ENCODE results near the gene PODXL. TPM values are rescaled to one million over a fixed set of nuclear protein-coding genes. Genes with fewer than 3 reads are reported as not detected.
A peak's percentile ranks its signal among the peaks of the same experiment; 100 is the strongest.

The PODXL gene
- total RNA-seq, 1 experiment from 2014 or later: 32.3 TPM

DNA sequence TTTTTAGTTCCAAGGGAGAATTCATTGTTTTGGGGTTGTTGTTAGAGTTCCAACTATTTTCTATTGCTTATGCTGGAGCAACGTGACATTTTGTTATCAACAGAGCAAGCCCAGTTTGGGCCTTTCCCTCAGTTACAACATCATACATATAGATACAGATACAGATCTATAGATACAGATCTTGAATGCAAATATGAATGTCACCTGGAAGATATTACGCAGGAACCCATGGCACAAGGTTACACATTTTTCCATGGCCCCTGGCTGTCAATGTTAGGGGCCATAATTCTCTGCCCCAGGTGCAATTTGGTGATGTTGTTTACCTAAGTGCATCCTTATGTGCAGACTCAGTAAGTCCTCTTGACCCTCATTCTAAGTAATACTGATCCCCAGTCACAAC lies 3.6 kb upstream of the PODXL start:
- intact Hi-C loops (cut with micrococcal nuclease; ENCODE audit: unreplicated experiment): no loop called here
- ATAC-seq (no peak), DNase-seq (ENCODE audit: low read depth, low spot score) (no peak)
- in situ Hi-C loops (cut with HindIII; ENCODE audit: low pct_unique_long_range_greater_than_20kb, low sequenced_read_pairs): no loop called here
- peaks cover 19% of the 10 kb centered on the region for H3K27me3 ChIP-seq (ENCODE audit: control insufficient read depth, insufficient read depth, low read length)
- ChIA-PET POLR2A (no interaction called here), CTCF (no interaction called here)
- TF ChIP-seq, protein P1, sequence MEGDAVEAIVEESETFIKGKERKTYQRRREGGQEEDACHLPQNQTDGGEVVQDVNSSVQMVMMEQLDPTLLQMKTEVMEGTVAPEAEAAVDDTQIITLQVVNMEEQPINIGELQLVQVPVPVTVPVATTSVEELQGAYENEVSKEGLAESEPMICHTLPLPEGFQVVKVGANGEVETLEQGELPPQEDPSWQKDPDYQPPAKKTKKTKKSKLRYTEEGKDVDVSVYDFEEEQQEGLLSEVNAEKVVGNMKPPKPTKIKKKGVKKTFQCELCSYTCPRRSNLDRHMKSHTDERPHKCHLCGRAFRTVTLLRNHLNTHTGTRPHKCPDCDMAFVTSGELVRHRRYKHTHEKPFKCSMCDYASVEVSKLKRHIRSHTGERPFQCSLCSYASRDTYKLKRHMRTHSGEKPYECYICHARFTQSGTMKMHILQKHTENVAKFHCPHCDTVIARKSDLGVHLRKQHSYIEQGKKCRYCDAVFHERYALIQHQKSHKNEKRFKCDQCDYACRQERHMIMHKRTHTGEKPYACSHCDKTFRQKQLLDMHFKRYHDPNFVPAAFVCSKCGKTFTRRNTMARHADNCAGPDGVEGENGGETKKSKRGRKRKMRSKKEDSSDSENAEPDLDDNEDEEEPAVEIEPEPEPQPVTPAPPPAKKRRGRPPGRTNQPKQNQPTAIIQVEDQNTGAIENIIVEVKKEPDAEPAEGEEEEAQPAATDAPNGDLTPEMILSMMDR (IDR thresholded peaks at IDR 0.05): no peak
- H3K4me3 ChIP-seq (ENCODE audit: low read depth in 2 of 2, low read length in 2 of 2): no peak overlapping the region
- H3K4me1 ChIP-seq (ENCODE audit: control insufficient read depth, insufficient read depth, low read length): peaks cover 11% of the 10 kb centered on the region
- H3K27ac ChIP-seq (ENCODE audit: low read length): no peak overlapping the region
- H3K36me3 ChIP-seq (ENCODE audit: control insufficient read depth, insufficient read depth, low read length): no peaks in the 10 kb centered on the region; the same call in 1 of the 2 replicates
- H3K9me3 ChIP-seq (ENCODE audit: control insufficient read depth, insufficient read depth, low read depth, low read length): no peaks in the 10 kb centered on the region
- BruUV-seq (replicated peaks): no TSS peak

DNA sequence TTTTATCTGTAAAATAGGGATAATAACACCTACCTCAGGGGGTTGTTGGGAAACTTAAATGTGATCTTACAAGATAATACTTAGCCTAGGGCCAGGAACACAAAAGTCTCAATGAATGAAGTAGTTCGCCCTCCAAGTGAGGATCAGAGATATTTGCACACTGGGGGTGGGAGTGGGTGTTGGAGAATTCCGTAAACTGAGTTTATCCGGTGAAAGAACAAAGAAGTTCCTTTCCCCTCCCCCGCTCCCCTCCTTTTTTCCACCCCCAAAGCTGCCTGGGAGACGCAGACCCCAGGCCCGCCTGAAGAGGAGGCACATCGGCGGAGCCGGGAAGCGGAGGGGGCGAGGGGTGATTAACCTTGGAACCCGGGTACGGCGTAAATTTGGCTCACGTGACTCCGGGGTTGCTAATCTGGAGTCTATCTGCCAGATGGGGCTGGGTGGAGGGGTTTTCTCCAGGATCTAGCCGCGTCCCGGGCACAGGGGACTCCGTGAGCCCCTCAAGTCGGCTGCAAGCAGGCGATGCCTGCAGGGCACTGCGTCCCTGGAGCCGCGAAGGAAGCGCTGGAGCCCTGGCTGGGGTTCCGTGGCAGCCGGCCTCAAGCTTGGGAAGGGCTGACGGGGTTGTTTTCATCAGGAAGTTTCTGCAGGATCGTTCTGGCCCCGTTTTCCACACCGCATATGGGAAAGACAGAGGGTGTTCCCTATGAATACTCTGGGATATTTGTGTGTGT lies 1.4 kb upstream of the PODXL start:
- BruUV-seq (replicated peaks): no TSS peak
- Histone ChIP-seq H3K4me3 (ENCODE audit: low read depth in 2 of 2, low read length in 2 of 2) (peak overlapping the region; percentile 21 to 43; a peak in 3 of 4 replicates), H3K9me3 (ENCODE audit: control insufficient read depth, insufficient read depth, low read depth, low read length) (no peaks in the 10 kb centered on the region), H3K36me3 (ENCODE audit: control insufficient read depth, insufficient read depth, low read length) (no peaks in the 10 kb centered on the region; the same call in 1 of the 2 replicates), H3K27me3 (ENCODE audit: control insufficient read depth, insufficient read depth, low read length) (peaks cover 20% of the 10 kb centered on the region), H3K4me1 (ENCODE audit: control insufficient read depth, insufficient read depth, low read length) (peaks cover 11% of the 10 kb centered on the region), H3K27ac (ENCODE audit: low read length) (no peak overlapping the region)
- intact Hi-C loops (cut with micrococcal nuclease; ENCODE audit: unreplicated experiment) (no loop called here), in situ Hi-C loops (cut with HindIII; ENCODE audit: low pct_unique_long_range_greater_than_20kb, low sequenced_read_pairs) (no loop called here)
- ATAC-seq: no peak
- DNase-seq (ENCODE audit: low read depth, low spot score): no peak
- POLR2A ChIA-PET: no interaction called here
- TF ChIP-seq, protein P2, sequence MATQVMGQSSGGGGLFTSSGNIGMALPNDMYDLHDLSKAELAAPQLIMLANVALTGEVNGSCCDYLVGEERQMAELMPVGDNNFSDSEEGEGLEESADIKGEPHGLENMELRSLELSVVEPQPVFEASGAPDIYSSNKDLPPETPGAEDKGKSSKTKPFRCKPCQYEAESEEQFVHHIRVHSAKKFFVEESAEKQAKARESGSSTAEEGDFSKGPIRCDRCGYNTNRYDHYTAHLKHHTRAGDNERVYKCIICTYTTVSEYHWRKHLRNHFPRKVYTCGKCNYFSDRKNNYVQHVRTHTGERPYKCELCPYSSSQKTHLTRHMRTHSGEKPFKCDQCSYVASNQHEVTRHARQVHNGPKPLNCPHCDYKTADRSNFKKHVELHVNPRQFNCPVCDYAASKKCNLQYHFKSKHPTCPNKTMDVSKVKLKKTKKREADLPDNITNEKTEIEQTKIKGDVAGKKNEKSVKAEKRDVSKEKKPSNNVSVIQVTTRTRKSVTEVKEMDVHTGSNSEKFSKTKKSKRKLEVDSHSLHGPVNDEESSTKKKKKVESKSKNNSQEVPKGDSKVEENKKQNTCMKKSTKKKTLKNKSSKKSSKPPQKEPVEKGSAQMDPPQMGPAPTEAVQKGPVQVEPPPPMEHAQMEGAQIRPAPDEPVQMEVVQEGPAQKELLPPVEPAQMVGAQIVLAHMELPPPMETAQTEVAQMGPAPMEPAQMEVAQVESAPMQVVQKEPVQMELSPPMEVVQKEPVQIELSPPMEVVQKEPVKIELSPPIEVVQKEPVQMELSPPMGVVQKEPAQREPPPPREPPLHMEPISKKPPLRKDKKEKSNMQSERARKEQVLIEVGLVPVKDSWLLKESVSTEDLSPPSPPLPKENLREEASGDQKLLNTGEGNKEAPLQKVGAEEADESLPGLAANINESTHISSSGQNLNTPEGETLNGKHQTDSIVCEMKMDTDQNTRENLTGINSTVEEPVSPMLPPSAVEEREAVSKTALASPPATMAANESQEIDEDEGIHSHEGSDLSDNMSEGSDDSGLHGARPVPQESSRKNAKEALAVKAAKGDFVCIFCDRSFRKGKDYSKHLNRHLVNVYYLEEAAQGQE (IDR thresholded peaks at IDR 0.05; ENCODE audit: insufficient read depth in 1 of 2, low read depth in 2 of 2, low read length in 1 of 2): no peak
- TF ChIP-seq SIN3A (IDR thresholded peaks at IDR 0.05; ENCODE audit: borderline replicate concordance, insufficient read depth, low read depth, low read length) (no peak), TCF7L2 (IDR thresholded peaks at IDR 0.05; ENCODE audit: low read depth, low read length) (no peak), POLR2AphosphoS5 (IDR thresholded peaks at IDR 0.05; ENCODE audit: low read depth, low read length) (no peak)
- TF ChIP-seq, protein P1 (IDR thresholded peaks at IDR 0.05): no peak
- CTCF ChIA-PET: no interaction called here
